WTC11 (cell line): Measurements from ENCODE around the gene PPM1A. TPM values are rescaled to one million over a fixed set of nuclear protein-coding genes. Genes with fewer than 3 reads are reported as not detected.

Experiments used
- ATAC-seq: fragments of 200-7000 bp; cut with Tn5 transposase; 2 replicates; pipeline ENCODE4 v1.10.0; 2021; ENCODE audit warnings: mild to moderate bottlenecking, moderate library complexity
- CTCF ChIA-PET: fragments of 300-600 bp; sonication (Branson Sonifier 250); formaldehyde crosslinking; loops from one replicate; lab custom pipeline; 2021; ENCODE audit warnings: antibody characterized with exemption; lab: Charles Lee
- POLR2A ChIA-PET: fragments of 350-600 bp; sonication (Branson Sonifier 250); formaldehyde crosslinking; loops from one replicate; lab custom pipeline; 2021; ENCODE audit warnings: antibody characterized with exemption; lab: Charles Lee
- DNase-seq: peaks from one replicate; pipeline ENCODE4 v3.0.0; 2021; ENCODE audit warnings: low spot score
- H3K27ac Mint-ChIP-seq: 2 replicates; pipeline ENCODE4 v1.8.0; 2021; ENCODE audit warnings: mixed read lengths
- H3K27me3 Mint-ChIP-seq: 2 replicates; pipeline ENCODE4 v1.8.0; 2021; ENCODE audit warnings: low read depth, mild to moderate bottlenecking, moderate library complexity, mixed read lengths
- H3K36me3 Mint-ChIP-seq: 2 replicates; pipeline ENCODE4 v1.8.0; 2021; ENCODE audit warnings: mixed read lengths
- H3K4me1 Mint-ChIP-seq: 2 replicates; pipeline ENCODE4 v1.8.0; 2022; ENCODE audit warnings: mixed read lengths
- H3K4me3 Mint-ChIP-seq: 2 replicates; pipeline ENCODE4 v1.8.0; 2021; ENCODE audit warnings: mild to moderate bottlenecking, moderate library complexity, mixed read lengths
- H3K9me3 Mint-ChIP-seq: 2 replicates; pipeline ENCODE4 v1.8.0; 2021; ENCODE audit warnings: mixed read lengths
- CDX4 ChIP-seq: fragments of 250-450 bp; sonication (Bioruptor Pico); IDR thresholded peaks from 2 replicates; pipeline ENCODE4 v1.9.0; 2021; ENCODE audit warnings: moderate library complexity, mild to moderate bottlenecking, inconsistent platforms, borderline replicate concordance
- CREM ChIP-seq: sonication (generic); formaldehyde crosslinking; IDR thresholded peaks from 2 replicates; pipeline ENCODE4 v1.8.1; 2022; ENCODE audit warnings: mild to moderate bottlenecking, missing genetic modification reagents, moderate library complexity
- E2F4 ChIP-seq: sonication (generic); formaldehyde crosslinking; IDR thresholded peaks from 2 replicates; pipeline ENCODE4 v1.8.1; 2022; ENCODE audit warnings: low read depth, mild to moderate bottlenecking, moderate library complexity, missing genetic modification reagents, borderline replicate concordance
- ELF4 ChIP-seq: sonication (generic); formaldehyde crosslinking; IDR thresholded peaks from 2 replicates; pipeline ENCODE4 v1.8.1; 2022; ENCODE audit warnings: low read depth, mild to moderate bottlenecking, moderate library complexity, missing genetic modification reagents
- FOXK1 ChIP-seq: sonication (generic); formaldehyde crosslinking; IDR thresholded peaks from 2 replicates; pipeline ENCODE4 v1.8.0; 2022; ENCODE audit warnings: mild to moderate bottlenecking, moderate library complexity, missing genetic modification reagents
- HMGA2 ChIP-seq: fragments of 250-450 bp; sonication (Bioruptor Pico); IDR thresholded peaks from 2 replicates; pipeline ENCODE4 v1.4.0; 2021; ENCODE audit warnings: mild to moderate bottlenecking, moderate library complexity
- HMGXB4 ChIP-seq: sonication (generic); formaldehyde crosslinking; IDR thresholded peaks from 2 replicates; pipeline ENCODE4 v1.8.1; 2023; ENCODE audit warnings: mild to moderate bottlenecking, moderate library complexity, missing genetic modification reagents
- MXD4 ChIP-seq: fragments of 250-450 bp; sonication (Bioruptor Pico); IDR thresholded peaks from 2 replicates; pipeline ENCODE4 v1.8.0; 2021; ENCODE audit warnings: mild to moderate bottlenecking, moderate library complexity, borderline replicate concordance
- RELA ChIP-seq: sonication (generic); formaldehyde crosslinking; IDR thresholded peaks from 2 replicates; pipeline ENCODE4 v1.8.1; 2022; ENCODE audit warnings: missing genetic modification reagents, mild to moderate bottlenecking, borderline replicate concordance
- SMAD4 ChIP-seq: sonication (generic); formaldehyde crosslinking; IDR thresholded peaks from 2 replicates; pipeline ENCODE4 v1.8.0; 2022; ENCODE audit warnings: mild to moderate bottlenecking, missing genetic modification reagents
- SP1 ChIP-seq: sonication (generic); formaldehyde crosslinking; conservative IDR thresholded peaks from 2 replicates; pipeline ENCODE4 v1.8.1; 2022; ENCODE audit warnings: missing genetic modification reagents
- STAT6 ChIP-seq: sonication (generic); formaldehyde crosslinking; conservative IDR thresholded peaks from 2 replicates; pipeline ENCODE4 v1.8.1; 2023; ENCODE audit warnings: mild to moderate bottlenecking, low read depth, missing genetic modification reagents, moderate library complexity
- TEAD4 ChIP-seq: sonication (generic); formaldehyde crosslinking; IDR thresholded peaks from 2 replicates; pipeline ENCODE4 v1.8.0; 2022; ENCODE audit warnings: mild to moderate bottlenecking, missing genetic modification reagents
- ZBTB21 ChIP-seq: sonication (generic); formaldehyde crosslinking; IDR thresholded peaks from 2 replicates; pipeline ENCODE4 v1.8.1; 2023; ENCODE audit warnings: mild to moderate bottlenecking, missing genetic modification reagents, borderline replicate concordance
- ZMAT4 ChIP-seq: fragments of 250-450 bp; sonication (Bioruptor Pico); IDR thresholded peaks from 2 replicates; pipeline ENCODE4 v1.9.0; 2021; ENCODE audit warnings: mild to moderate bottlenecking
- ZNF121 ChIP-seq: sonication (generic); formaldehyde crosslinking; IDR thresholded peaks from 2 replicates; pipeline ENCODE4 v1.8.0; 2023; ENCODE audit warnings: missing genetic modification reagents
- ZNF138 ChIP-seq: sonication (generic); formaldehyde crosslinking; conservative IDR thresholded peaks from 2 replicates; pipeline ENCODE4 v1.8.1; 2022; ENCODE audit warnings: mild to moderate bottlenecking, moderate library complexity, missing genetic modification reagents
- ZNF281 ChIP-seq: sonication (generic); formaldehyde crosslinking; IDR thresholded peaks from 2 replicates; pipeline ENCODE4 v1.8.0; 2023; ENCODE audit warnings: mild to moderate bottlenecking, missing genetic modification reagents
- ZNF396 ChIP-seq: fragments of 250-450 bp; sonication (Bioruptor Pico); IDR thresholded peaks from 2 replicates; pipeline ENCODE4 v1.8.0; 2021; ENCODE audit warnings: mild to moderate bottlenecking, moderate library complexity, borderline replicate concordance
- ZSCAN18 ChIP-seq: fragments of 250-450 bp; sonication (Bioruptor Pico); IDR thresholded peaks from 2 replicates; pipeline ENCODE4 v2.1.2; 2022; ENCODE audit warnings: mild to moderate bottlenecking, moderate library complexity
- total RNA-seq: library from RNA; stranded (reverse); gene quantifications from 3 replicates; pipeline ENCODE4 v1.2.3, GENCODE V29; 2021

The PPM1A gene
- total RNA-seq, 1 experiment from 2014 or later: 52.5 TPM

GRCh38 chr14:60302663-60303062 is 53.6 kb downstream of the PPM1A start (continued):
- TF ChIP-seq STAT6 (CRISPR knock-in tag) (no peak), CREM (CRISPR knock-in tag) (no peak)
- TF ChIP-seq, all 79 proteins: peak for 0

- no peak overlapping the region for H3K4me3 Mint-ChIP-seq
- TF ChIP-seq FOXK1 (CRISPR knock-in tag) (no peak), HMGA2 (CRISPR knock-in tag) (no peak), MXD4 (CRISPR knock-in tag) (no peak), E2F4 (CRISPR knock-in tag) (no peak), HMGXB4 (CRISPR knock-in tag) (no peak), SP1 (CRISPR knock-in tag) (no peak), ZNF121 (CRISPR knock-in tag) (no peak), RELA (CRISPR knock-in tag) (no peak), ZNF138 (CRISPR knock-in tag) (no peak), ZSCAN18 (no peak), ZMAT4 (CRISPR knock-in tag) (no peak), SMAD4 (no peak), ELF4 (no peak)
- H3K27me3 Mint-ChIP-seq: no peaks in the 10 kb centered on the region
- peaks cover 13% of the 10 kb centered on the region for H3K36me3 Mint-ChIP-seq
- POLR2A ChIA-PET: interaction anchor here (0.6 to 2.1 kb wide), 2 partner anchors 40 to 55 kb away, joined by 3 to 7 read pairs; partner anchors contain the start of gene PPM1A
- H3K4me1 Mint-ChIP-seq: peaks cover 51% of the 10 kb centered on the region
- H3K9me3 Mint-ChIP-seq: peaks cover 14% of the 10 kb centered on the region
- CTCF ChIA-PET: interaction anchor here (0.6 to 4.5 kb wide), 4 partner anchors 10 to 38 kb away, joined by 3 to 17 read pairs (median 6); no protein-coding TSS in a partner anchor
- ATAC-seq (no peak), DNase-seq (no peak)
- no peak overlapping the region for H3K27ac Mint-ChIP-seq
Observed at GRCh38 chr14:60303745-60304144, 54.7 kb downstream of the PPM1A start.

- TF ChIP-seq ZNF281 (no peak), ZNF396 (no peak), TEAD4 (no peak), CDX4 (CRISPR knock-in tag) (no peak), ZBTB21 (no peak)
- H3K36me3 Mint-ChIP-seq: peaks cover 13% of the 10 kb centered on the region
- ChIA-PET CTCF (interaction anchor here (4.5 kb wide), 1 partner anchor 38 kb away, joined by 17 read pairs; no protein-coding TSS in a partner anchor), POLR2A (no interaction called here)
- H3K9me3 Mint-ChIP-seq: peaks cover 14% of the 10 kb centered on the region
- H3K27me3 Mint-ChIP-seq: no peaks in the 10 kb centered on the region
- H3K27ac Mint-ChIP-seq: no peak overlapping the region
- ATAC-seq (no peak), DNase-seq (no peak)
- peaks cover 51% of the 10 kb centered on the region for H3K4me1 Mint-ChIP-seq
- H3K4me3 Mint-ChIP-seq: no peak overlapping the region
Observed at GRCh38 chr14:60304509-60304908, 55.5 kb downstream of the PPM1A start.
